ENCODE results near the gene IP6K1. TPM values are rescaled to one million over a fixed set of nuclear protein-coding genes. Genes with fewer than 3 reads are reported as not detected.
"Not testable (repeated sequence)": the region's sequence is repeated elsewhere in the genome, so short reads cannot be mapped to it uniquely, and the experiment has no call there.

IP6K1 gene
- 10 to 100 TPM; 42.4 to 74.0 (median 43.8) TPM for total RNA-seq

GRCh38 chr3:49786357-49787181 lies at the start of gene IP6K1:
Gene IP6K1 (minus strand): TSS chr3:49786542. CDS start chr3:49748040, 38,502 bp downstream.
- Histone ChIP-seq H3K27ac (peak within 1 kb of the TSS; percentile 97 to 98 (median 97)), H3K4me3 (replicated peaks in 1 of 3) (peak within 1 kb of the TSS; percentile 79 to 95 (median 87)), H3K27me3 (no peaks in the 10 kb centered on the region), H3K4me1 (peaks cover 11 to 28% of the 10 kb centered on the region in 2 donors), H3K9me3 (no peaks in the 10 kb centered on the region), H3K36me3 (peaks cover 0 to 2% of the 10 kb centered on the region in 2 donors)
- intact Hi-C loops (cut with DNase I): loop anchor here (5.0 kb wide), 1 partner anchor 64 kb away; the partner anchor contains the start of gene GMPPB
- peak; percentile 100 for DNase-seq
- 5 to 11% methylated on average over 21 to 33 of the region's 55 CpGs for WGBS, 2 donors
- peak; percentile 78 to 92 for TF ChIP-seq POLR2A (IDR thresholded peaks at IDR 0.05)
- peak in 2 of 6 experiments; percentile 6 to 21 for TF ChIP-seq CTCF (IDR thresholded peaks at IDR 0.05)

GRCh38 chr3:49831341-49831740 lies 45.0 kb upstream of the IP6K1 start:
- Histone ChIP-seq H3K4me1 (no peaks in the 10 kb centered on the region), H3K27ac (no peak overlapping the region), H3K27me3 (no peaks in the 10 kb centered on the region), H3K36me3 (no peaks in the 10 kb centered on the region), H3K9me3 (no peaks in the 10 kb centered on the region), H3K4me3 (replicated peaks in 1 of 3) (no peak overlapping the region)
- DNase-seq: no peak
- no peak for TF ChIP-seq POLR2A (IDR thresholded peaks at IDR 0.05)
- no peak for TF ChIP-seq CTCF (IDR thresholded peaks at IDR 0.05)
- 58 to 75% methylated on average over 3 of the region's 3 CpGs for WGBS, 2 donors
- intact Hi-C loops (cut with DNase I): no loop called here

GRCh38 chr3:49826016-49826415 lies 39.7 kb upstream of the IP6K1 start:
- no peak overlapping the region for H3K4me3 ChIP-seq (replicated peaks in 1 of 3)
- no peaks in the 10 kb centered on the region for H3K4me1 ChIP-seq
- H3K27ac ChIP-seq: no peak overlapping the region
- H3K27me3 ChIP-seq: no peaks in the 10 kb centered on the region
- H3K36me3 ChIP-seq: no peaks in the 10 kb centered on the region
- no peaks in the 10 kb centered on the region for H3K9me3 ChIP-seq
- no peak for DNase-seq
- WGBS, 2 donors: 88 to 89% methylated on average over 6 of the region's 6 CpGs
- intact Hi-C loops (cut with DNase I): no loop called here
- TF ChIP-seq POLR2A (IDR thresholded peaks at IDR 0.05) (no peak), CTCF (IDR thresholded peaks at IDR 0.05) (no peak)

GRCh38 chr3:49823131-49823530 lies 36.8 kb upstream of the IP6K1 start:
- H3K4me3 ChIP-seq (replicated peaks in 1 of 3); H3K27ac ChIP-seq; H3K4me1 ChIP-seq; H3K9me3 ChIP-seq; H3K27me3 ChIP-seq; H3K36me3 ChIP-seq; DNase-seq; intact Hi-C loops (cut with DNase I): not testable (repeated sequence)
- WGBS, 2 donors: 67 to 95% methylated on average over 3 of the region's 3 CpGs

- H3K4me3 ChIP-seq (replicated peaks in 1 of 3): peak within 1 kb of the TSS in 1 of 3 donors; percentile 33
- H3K4me1 ChIP-seq: peaks cover 15 to 22% of the 10 kb centered on the region in 2 donors
- H3K9me3 ChIP-seq: no peaks in the 10 kb centered on the region
- no peaks in the 10 kb centered on the region for H3K27me3 ChIP-seq
- DNase-seq: peak; percentile 80 to 84
- TF ChIP-seq CTCF (IDR thresholded peaks at IDR 0.05): no peak
- no peak for TF ChIP-seq POLR2A (IDR thresholded peaks at IDR 0.05)
- peaks cover 6 to 17% of the 10 kb centered on the region in 2 donors for H3K36me3 ChIP-seq
- peak within 1 kb of the TSS; percentile 74 to 92 (median 90) for H3K27ac ChIP-seq
- WGBS, 2 donors: 0 to 19% methylated on average over 3 to 9 of the region's 9 CpGs
- intact Hi-C loops (cut with DNase I): no loop called here
These were observed 27.3 kb upstream of the IP6K1 start, which contains the start of gene UBA7 for GRCh38 chr3:49813497-49814174. Gene UBA7 (minus strand): TSS chr3:49813953. CDS start chr3:49813787, 166 bp downstream.
